GM23338 (cell line): ENCODE measurements around the gene GLYATL3.

Experiments used
- EZH2 ChIP-seq: fragments of 200-600 bp; sonication (generic); IDR thresholded peaks from one replicate; pipeline ENCODE4 v1.8.0; 2017; ENCODE audit warnings: antibody characterized with exemption, mild to moderate bottlenecking, low read depth; ENCODE audit not compliant: unreplicated experiment
- EZH2phosphoT487 ChIP-seq: fragments of 200-600 bp; sonication (generic); IDR thresholded peaks from one replicate; pipeline ENCODE4 v1.8.1; 2018; ENCODE audit warnings: antibody characterized with exemption; ENCODE audit not compliant: unreplicated experiment
- JUNB ChIP-seq: IDR thresholded peaks from one replicate; pipeline ENCODE4 v1.6.1; 2016; ENCODE audit warnings: antibody characterized with exemption; ENCODE audit not compliant: unreplicated experiment
- POLR2AphosphoS5 ChIP-seq: IDR thresholded peaks from 2 replicates; pipeline ENCODE4 v1.6.1; 2016; ENCODE audit warnings: antibody characterized with exemption, low read depth
- TF ChIP-seq, protein P1 (sequence below), 2 experiments: fragments of 200-600 bp in 1 of 2; sonication (generic) in 1 of 2; conservative IDR thresholded peaks; 2 replicates each; pipeline versions ENCODE4 v1.5.1 to v1.6.1; 2016 to 2017; ENCODE audit warnings: antibody characterized with exemption in 2 of 2, low read depth in 2 of 2, mild to moderate bottlenecking in 2 of 2, moderate library complexity in 1 of 2
- TF ChIP-seq, protein P2 (sequence below): IDR thresholded peaks from one replicate; pipeline ENCODE4 v1.6.1; 2018; ENCODE audit warnings: antibody characterized with exemption; ENCODE audit not compliant: unreplicated experiment

DNA sequence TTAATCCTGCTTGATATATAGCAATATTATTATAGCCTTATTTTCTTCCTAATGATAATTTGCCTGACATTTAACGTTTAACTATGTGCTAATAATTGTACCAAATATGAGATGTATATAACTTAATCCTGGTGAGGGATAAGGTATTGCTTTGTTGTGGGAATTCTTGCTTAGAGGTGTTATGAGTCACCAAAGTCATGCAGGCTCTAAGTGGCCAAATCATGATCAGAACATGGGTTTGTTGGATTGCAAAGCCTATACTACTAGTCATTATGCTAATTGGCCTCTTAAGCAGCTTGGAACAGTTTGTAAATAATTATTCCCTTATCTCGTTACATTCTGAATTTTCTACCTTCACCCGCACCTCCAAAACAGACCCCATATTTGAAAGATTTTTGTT is 28.8 kb downstream of the GLYATL3 start:
- TF ChIP-seq, protein P1, sequence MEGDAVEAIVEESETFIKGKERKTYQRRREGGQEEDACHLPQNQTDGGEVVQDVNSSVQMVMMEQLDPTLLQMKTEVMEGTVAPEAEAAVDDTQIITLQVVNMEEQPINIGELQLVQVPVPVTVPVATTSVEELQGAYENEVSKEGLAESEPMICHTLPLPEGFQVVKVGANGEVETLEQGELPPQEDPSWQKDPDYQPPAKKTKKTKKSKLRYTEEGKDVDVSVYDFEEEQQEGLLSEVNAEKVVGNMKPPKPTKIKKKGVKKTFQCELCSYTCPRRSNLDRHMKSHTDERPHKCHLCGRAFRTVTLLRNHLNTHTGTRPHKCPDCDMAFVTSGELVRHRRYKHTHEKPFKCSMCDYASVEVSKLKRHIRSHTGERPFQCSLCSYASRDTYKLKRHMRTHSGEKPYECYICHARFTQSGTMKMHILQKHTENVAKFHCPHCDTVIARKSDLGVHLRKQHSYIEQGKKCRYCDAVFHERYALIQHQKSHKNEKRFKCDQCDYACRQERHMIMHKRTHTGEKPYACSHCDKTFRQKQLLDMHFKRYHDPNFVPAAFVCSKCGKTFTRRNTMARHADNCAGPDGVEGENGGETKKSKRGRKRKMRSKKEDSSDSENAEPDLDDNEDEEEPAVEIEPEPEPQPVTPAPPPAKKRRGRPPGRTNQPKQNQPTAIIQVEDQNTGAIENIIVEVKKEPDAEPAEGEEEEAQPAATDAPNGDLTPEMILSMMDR (conservative IDR thresholded peaks at IDR 0.05; ENCODE audit: low read depth in 2 of 2): no peak
- TF ChIP-seq EZH2 (no peak), EZH2phosphoT487 (no peak), JUNB (no peak), POLR2AphosphoS5 (no peak)
- TF ChIP-seq, protein P2, sequence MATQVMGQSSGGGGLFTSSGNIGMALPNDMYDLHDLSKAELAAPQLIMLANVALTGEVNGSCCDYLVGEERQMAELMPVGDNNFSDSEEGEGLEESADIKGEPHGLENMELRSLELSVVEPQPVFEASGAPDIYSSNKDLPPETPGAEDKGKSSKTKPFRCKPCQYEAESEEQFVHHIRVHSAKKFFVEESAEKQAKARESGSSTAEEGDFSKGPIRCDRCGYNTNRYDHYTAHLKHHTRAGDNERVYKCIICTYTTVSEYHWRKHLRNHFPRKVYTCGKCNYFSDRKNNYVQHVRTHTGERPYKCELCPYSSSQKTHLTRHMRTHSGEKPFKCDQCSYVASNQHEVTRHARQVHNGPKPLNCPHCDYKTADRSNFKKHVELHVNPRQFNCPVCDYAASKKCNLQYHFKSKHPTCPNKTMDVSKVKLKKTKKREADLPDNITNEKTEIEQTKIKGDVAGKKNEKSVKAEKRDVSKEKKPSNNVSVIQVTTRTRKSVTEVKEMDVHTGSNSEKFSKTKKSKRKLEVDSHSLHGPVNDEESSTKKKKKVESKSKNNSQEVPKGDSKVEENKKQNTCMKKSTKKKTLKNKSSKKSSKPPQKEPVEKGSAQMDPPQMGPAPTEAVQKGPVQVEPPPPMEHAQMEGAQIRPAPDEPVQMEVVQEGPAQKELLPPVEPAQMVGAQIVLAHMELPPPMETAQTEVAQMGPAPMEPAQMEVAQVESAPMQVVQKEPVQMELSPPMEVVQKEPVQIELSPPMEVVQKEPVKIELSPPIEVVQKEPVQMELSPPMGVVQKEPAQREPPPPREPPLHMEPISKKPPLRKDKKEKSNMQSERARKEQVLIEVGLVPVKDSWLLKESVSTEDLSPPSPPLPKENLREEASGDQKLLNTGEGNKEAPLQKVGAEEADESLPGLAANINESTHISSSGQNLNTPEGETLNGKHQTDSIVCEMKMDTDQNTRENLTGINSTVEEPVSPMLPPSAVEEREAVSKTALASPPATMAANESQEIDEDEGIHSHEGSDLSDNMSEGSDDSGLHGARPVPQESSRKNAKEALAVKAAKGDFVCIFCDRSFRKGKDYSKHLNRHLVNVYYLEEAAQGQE: no peak
